Liver (tissue), 3 donors: Measurements from ENCODE around the gene ABCA4.

ENCODE experiments used
- ATF3 ChIP-seq: IDR thresholded peaks from 2 replicates; pipeline ENCODE4 v1.6.1; 2016; ENCODE audit warnings: antibody characterized with exemption
- CTCF ChIP-seq: fragments of 150-350 bp; IDR thresholded peaks from 2 replicates; pipeline ENCODE4 v1.5.1; 2017; ENCODE audit warnings: improper control_type of control experiment, low read depth, low read length; ENCODE audit not compliant: missing input control
- MAX ChIP-seq: IDR thresholded peaks from 2 replicates; pipeline ENCODE4 v1.6.1; 2016; ENCODE audit warnings: antibody characterized with exemption
- RAD21 ChIP-seq, 2 donors: IDR thresholded peaks; 2 replicates each; pipeline ENCODE4 v1.6.1; 2016; ENCODE audit warnings: antibody characterized with exemption in 2 of 2, mild to moderate bottlenecking in 2 of 2
- REST ChIP-seq: IDR thresholded peaks from 2 replicates; pipeline ENCODE4 v1.6.1; 2016; ENCODE audit warnings: antibody characterized with exemption, mild to moderate bottlenecking
- YY1 ChIP-seq: IDR thresholded peaks from 2 replicates; pipeline ENCODE4 v1.6.1; 2016; ENCODE audit warnings: antibody characterized with exemption, mild to moderate bottlenecking
- ZBTB33 ChIP-seq: IDR thresholded peaks from 2 replicates; pipeline ENCODE4 v1.6.1; 2016; ENCODE audit warnings: antibody characterized with exemption
- donor health status: healthy.
- donor health status: healthy.

GRCh38 chr1:94012708-94013366 lies 108.1 kb downstream of the ABCA4 start:
- TF ChIP-seq CTCF (no peak), RAD21 (IDR thresholded peaks at IDR 0.05) (no peak), REST (no peak), YY1 (no peak), ZBTB33 (no peak), MAX (no peak), ATF3 (no peak)
